Osteocyte (in vitro differentiated cells): ENCODE measurements around the gene KDF1. TPM values are rescaled to one million over a fixed set of nuclear protein-coding genes. Genes with fewer than 3 reads are reported as not detected.

Source experiments
- DNase-seq: peaks from one replicate; pipeline ENCODE4 v3.0.0; 2021; ENCODE audit warnings: mixed read lengths; ENCODE audit not compliant: unreplicated experiment; ENCODE audit errors: extremely low spot score
- H3K27ac Mint-ChIP-seq: one replicate; pipeline ENCODE4 v1.8.0; 2021; ENCODE audit warnings: mild to moderate bottlenecking, mixed read lengths; ENCODE audit not compliant: unreplicated experiment
- H3K27me3 Mint-ChIP-seq: one replicate; pipeline ENCODE4 v1.8.0; 2021; ENCODE audit warnings: mixed read lengths; ENCODE audit not compliant: unreplicated experiment
- H3K36me3 Mint-ChIP-seq: one replicate; pipeline ENCODE4 v1.8.0; 2021; ENCODE audit warnings: mixed read lengths; ENCODE audit not compliant: unreplicated experiment
- H3K4me1 Mint-ChIP-seq: one replicate; pipeline ENCODE4 v1.8.0; 2021; ENCODE audit warnings: mixed read lengths; ENCODE audit not compliant: unreplicated experiment
- H3K4me3 Mint-ChIP-seq: one replicate; pipeline ENCODE4 v1.8.0; 2021; ENCODE audit warnings: mild to moderate bottlenecking, moderate library complexity, mixed read lengths; ENCODE audit not compliant: unreplicated experiment
- H3K9me3 Mint-ChIP-seq: one replicate; pipeline ENCODE4 v1.8.0; 2021; ENCODE audit warnings: mixed read lengths; ENCODE audit not compliant: unreplicated experiment
- total RNA-seq: library from RNA; stranded (reverse); gene quantifications from 2 replicates; pipeline ENCODE4 v1.2.1, GENCODE V29; 2021
- TF ChIP-seq, protein P1 (sequence below): fragments of 200-600 bp; sonication (generic); IDR thresholded peaks from 2 replicates; pipeline ENCODE4 v1.5.0; 2021; ENCODE audit warnings: antibody characterized with exemption, mild to moderate bottlenecking, moderate library complexity

KDF1 gene
- total RNA-seq, 1 donor from 2014 or later: not detected

DNA sequence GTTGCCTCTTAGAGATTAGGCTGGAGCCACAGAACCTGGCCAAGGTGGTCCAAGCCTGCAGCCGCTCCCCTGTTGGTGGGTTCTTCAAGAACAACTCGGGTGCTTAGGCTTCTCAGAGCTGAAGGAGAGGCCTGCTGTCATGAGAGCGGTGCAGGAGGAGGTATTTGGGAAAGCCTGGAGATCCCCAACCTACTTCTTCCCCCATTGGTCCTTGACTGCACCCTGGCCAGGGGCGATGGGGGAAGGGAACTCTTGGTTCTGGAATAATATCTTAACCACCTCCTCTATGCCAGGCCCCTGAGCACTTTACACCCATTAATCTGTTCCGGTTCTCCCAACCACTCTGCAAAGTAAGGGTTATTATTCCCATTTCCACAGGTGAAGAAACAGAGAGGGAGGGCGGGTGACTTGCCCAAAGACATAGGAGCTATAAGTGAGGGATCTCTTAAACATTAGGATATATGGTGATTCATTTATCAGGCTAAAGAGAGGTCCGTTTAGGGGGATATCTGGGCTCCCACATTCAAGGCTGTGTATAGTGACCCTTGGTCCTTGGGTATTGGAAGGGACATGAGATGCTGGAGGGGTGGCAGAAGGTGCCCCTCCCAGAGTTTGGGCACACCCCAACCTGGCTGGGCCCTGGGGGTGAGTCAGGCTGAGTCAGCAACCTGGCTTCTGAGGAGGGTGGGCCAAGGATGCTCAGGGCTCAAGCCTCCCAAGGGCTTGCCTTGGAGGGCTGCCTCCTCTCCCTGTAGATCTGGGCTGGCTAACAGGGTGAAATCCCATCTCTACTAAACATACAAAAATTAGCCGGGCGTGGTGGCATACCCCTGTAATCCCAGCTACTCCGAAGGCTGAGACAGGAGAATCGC lies 38.4 kb upstream of the KDF1 start:
- Mint-ChIP-seq H3K27ac (peak overlapping the region; percentile 95), H3K27me3 (no peaks in the 10 kb centered on the region), H3K36me3 (no peaks in the 10 kb centered on the region), H3K4me3 (peak overlapping the region; percentile 51), H3K4me1 (peaks cover 73% of the 10 kb centered on the region), H3K9me3 (no peaks in the 10 kb centered on the region)
- no peak for DNase-seq
- TF ChIP-seq, protein P1, sequence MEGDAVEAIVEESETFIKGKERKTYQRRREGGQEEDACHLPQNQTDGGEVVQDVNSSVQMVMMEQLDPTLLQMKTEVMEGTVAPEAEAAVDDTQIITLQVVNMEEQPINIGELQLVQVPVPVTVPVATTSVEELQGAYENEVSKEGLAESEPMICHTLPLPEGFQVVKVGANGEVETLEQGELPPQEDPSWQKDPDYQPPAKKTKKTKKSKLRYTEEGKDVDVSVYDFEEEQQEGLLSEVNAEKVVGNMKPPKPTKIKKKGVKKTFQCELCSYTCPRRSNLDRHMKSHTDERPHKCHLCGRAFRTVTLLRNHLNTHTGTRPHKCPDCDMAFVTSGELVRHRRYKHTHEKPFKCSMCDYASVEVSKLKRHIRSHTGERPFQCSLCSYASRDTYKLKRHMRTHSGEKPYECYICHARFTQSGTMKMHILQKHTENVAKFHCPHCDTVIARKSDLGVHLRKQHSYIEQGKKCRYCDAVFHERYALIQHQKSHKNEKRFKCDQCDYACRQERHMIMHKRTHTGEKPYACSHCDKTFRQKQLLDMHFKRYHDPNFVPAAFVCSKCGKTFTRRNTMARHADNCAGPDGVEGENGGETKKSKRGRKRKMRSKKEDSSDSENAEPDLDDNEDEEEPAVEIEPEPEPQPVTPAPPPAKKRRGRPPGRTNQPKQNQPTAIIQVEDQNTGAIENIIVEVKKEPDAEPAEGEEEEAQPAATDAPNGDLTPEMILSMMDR: no peak

DNA sequence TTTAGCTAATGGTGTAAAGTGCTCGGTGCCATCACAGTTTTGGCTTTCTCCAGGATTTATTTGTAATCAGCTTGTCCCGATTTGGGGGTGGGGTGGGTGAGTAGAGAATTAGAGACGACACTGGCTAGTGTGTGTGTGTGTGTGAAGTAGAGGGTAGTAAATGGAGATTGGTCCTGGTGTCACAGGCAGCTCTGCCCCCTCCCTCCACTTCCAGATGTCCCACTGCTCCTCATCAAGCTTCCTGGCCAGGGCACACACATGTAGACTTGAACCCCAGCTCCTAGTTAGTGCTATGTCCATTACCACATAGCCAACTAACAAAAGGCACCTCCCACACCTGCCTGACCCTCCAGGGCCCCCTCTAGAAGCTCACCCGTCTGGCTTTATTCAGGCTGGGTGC lies 36.4 kb upstream of the KDF1 start:
- H3K4me3 Mint-ChIP-seq: no peak overlapping the region
- no peak for DNase-seq
- H3K27ac Mint-ChIP-seq: peak overlapping the region; percentile 38
- H3K27me3 Mint-ChIP-seq: no peaks in the 10 kb centered on the region
- H3K36me3 Mint-ChIP-seq: no peaks in the 10 kb centered on the region
- H3K4me1 Mint-ChIP-seq: peaks cover 76% of the 10 kb centered on the region
- no peaks in the 10 kb centered on the region for H3K9me3 Mint-ChIP-seq
- TF ChIP-seq, protein P1: no peak

- Mint-ChIP-seq H3K27me3 (no peaks in the 10 kb centered on the region), H3K4me3 (no peak overlapping the region), H3K9me3 (no peaks in the 10 kb centered on the region), H3K4me1 (peaks cover 76% of the 10 kb centered on the region), H3K36me3 (no peaks in the 10 kb centered on the region), H3K27ac (peak overlapping the region; percentile 38)
- TF ChIP-seq, protein P1: no peak
- DNase-seq: no peak
These were observed 35.8 kb upstream of the KDF1 start for GRCh38 chr1:26996024-26996423.

- Mint-ChIP-seq H3K9me3 (no peaks in the 10 kb centered on the region), H3K4me1 (peaks cover 72% of the 10 kb centered on the region), H3K4me3 (peak overlapping the region; percentile 84), H3K27ac (peak overlapping the region; percentile 79), H3K36me3 (no peaks in the 10 kb centered on the region), H3K27me3 (no peaks in the 10 kb centered on the region)
- TF ChIP-seq, protein P1: no peak
- DNase-seq: no peak
These were observed 34.7 kb upstream of the KDF1 start for GRCh38 chr1:26994787-26995517.
